Upper lobe of left lung (tissue), 4 donors: ENCODE measurements around the gene SHC2.

Experiments
- CTCF ChIP-seq, 6 experiments: fragments of 450-650 bp in 4 of 6; fragments of 200-600 bp in 2 of 6; sonication (generic) in 2 of 6; IDR thresholded peaks; one replicate each; pipeline ENCODE4 v1.5.1; 2016 to 2019; ENCODE audit warnings: antibody characterized with exemption in 6 of 6
- EP300 ChIP-seq, 4 donors: sonication (generic); formaldehyde crosslinking; IDR thresholded peaks; one replicate each; pipeline ENCODE4 v1.5.1; 2017; ENCODE audit warnings: antibody characterized with exemption in 4 of 4, control low read depth in 2 of 4
- POLR2A ChIP-seq, 4 donors: fragments of 450-650 bp; IDR thresholded peaks; one replicate each; pipeline ENCODE4 v1.5.1; 2016 to 2017; ENCODE audit warnings: antibody characterized with exemption in 4 of 4, mild to moderate bottlenecking in 2 of 4

- no peak for TF ChIP-seq EP300 (IDR thresholded peaks at IDR 0.05)
- TF ChIP-seq CTCF (IDR thresholded peaks at IDR 0.05): no peak
- no peak for TF ChIP-seq POLR2A (IDR thresholded peaks at IDR 0.05)
These were observed 19.5 kb downstream of the SHC2 start for GRCh38 chr19:441213-441836.
